ENCODE measurements around the gene ETNK1. TPM values are rescaled to one million over a fixed set of nuclear protein-coding genes. Genes with fewer than 3 reads are reported as not detected.
"Not testable (repeated sequence)": the region's sequence is repeated elsewhere in the genome, so short reads cannot be mapped to it uniquely, and the experiment has no call there.

The ETNK1 gene
- total RNA-seq, 1 donor from 2014 or later = 93.1 TPM

DNA sequence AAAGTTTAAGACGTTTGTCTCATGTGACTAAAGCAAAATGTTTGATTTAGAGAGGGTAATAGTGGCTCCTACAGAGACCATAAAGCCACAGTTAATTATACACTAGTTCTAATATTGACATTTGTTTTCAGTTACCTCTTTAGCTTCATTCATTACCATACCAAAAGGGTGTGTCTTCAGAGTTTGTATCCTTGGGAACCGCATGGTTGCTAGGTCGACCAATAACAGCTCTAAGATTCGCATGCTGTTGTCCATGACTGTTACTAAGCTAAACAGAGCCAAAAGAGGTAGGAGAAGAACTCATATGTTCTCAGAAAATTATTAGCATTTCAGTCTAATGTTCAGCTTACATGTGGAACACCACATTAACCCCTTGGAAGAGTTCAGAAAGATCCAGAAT, 36.2 kb upstream of the ETNK1 start:
- TF ChIP-seq, protein P1, sequence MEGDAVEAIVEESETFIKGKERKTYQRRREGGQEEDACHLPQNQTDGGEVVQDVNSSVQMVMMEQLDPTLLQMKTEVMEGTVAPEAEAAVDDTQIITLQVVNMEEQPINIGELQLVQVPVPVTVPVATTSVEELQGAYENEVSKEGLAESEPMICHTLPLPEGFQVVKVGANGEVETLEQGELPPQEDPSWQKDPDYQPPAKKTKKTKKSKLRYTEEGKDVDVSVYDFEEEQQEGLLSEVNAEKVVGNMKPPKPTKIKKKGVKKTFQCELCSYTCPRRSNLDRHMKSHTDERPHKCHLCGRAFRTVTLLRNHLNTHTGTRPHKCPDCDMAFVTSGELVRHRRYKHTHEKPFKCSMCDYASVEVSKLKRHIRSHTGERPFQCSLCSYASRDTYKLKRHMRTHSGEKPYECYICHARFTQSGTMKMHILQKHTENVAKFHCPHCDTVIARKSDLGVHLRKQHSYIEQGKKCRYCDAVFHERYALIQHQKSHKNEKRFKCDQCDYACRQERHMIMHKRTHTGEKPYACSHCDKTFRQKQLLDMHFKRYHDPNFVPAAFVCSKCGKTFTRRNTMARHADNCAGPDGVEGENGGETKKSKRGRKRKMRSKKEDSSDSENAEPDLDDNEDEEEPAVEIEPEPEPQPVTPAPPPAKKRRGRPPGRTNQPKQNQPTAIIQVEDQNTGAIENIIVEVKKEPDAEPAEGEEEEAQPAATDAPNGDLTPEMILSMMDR (conservative IDR thresholded peaks at IDR 0.05) = no peak
- DNase-seq (ENCODE audit: extremely low spot score, unreplicated experiment) = no peak
- Mint-ChIP-seq H3K27ac (peak overlapping the region; percentile 46), H3K36me3 (no peaks in the 10 kb centered on the region), H3K4me3 (no peak overlapping the region), H3K27me3 (no peaks in the 10 kb centered on the region), H3K4me1 (ENCODE audit: unreplicated experiment) (no peaks in the 10 kb centered on the region), H3K9me3 (no peaks in the 10 kb centered on the region)

DNA sequence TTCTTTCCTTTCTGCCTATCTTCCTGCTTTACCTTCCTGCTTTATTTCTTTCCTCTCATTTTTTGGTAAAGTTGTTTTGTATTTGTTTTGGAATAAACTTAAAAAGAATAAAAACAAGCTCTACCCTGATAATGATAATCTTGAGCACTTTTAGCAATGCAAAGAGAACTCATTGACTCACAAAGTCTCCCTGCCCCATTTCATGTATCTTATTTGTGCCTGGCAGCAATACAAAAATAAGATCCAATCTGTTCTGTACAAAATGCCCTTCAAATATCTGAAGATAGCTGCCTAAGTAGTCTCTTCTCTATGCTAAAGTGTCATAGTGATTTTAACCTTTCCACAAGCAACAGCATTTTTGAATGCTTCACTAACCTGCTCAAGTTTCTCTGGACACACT, 31.1 kb upstream of the ETNK1 start:
- H3K27ac Mint-ChIP-seq = no peak overlapping the region
- no peaks in the 10 kb centered on the region for H3K36me3 Mint-ChIP-seq
- no peak overlapping the region for H3K4me3 Mint-ChIP-seq
- peaks cover 7% of the 10 kb centered on the region for H3K4me1 Mint-ChIP-seq (ENCODE audit: unreplicated experiment)
- no peak for DNase-seq (ENCODE audit: extremely low spot score, unreplicated experiment)
- H3K27me3 Mint-ChIP-seq = no peaks in the 10 kb centered on the region
- H3K9me3 Mint-ChIP-seq = peaks cover 5% of the 10 kb centered on the region
- TF ChIP-seq, protein P1 (conservative IDR thresholded peaks at IDR 0.05) = no peak

DNA sequence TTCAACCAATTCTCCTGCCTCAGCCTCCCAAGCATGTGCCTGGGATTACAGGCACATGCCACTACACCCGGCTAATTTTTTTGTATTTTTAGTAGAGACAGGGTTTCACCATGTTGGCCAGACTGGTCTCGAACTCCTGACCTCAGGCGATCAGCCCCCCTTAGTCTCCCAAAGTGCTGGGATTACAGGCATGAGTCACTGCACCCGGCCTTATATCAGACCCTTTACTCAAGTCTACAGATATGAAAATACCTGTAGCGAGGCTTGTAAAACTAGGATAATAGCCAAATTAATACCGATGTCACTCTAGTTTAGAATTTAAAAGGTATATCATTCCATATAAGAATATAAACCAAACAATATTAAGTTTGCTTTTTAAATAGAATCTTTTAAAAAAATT, 27.4 kb upstream of the ETNK1 start:
- not testable (repeated sequence) for H3K27me3 Mint-ChIP-seq, H3K27ac Mint-ChIP-seq

DNA sequence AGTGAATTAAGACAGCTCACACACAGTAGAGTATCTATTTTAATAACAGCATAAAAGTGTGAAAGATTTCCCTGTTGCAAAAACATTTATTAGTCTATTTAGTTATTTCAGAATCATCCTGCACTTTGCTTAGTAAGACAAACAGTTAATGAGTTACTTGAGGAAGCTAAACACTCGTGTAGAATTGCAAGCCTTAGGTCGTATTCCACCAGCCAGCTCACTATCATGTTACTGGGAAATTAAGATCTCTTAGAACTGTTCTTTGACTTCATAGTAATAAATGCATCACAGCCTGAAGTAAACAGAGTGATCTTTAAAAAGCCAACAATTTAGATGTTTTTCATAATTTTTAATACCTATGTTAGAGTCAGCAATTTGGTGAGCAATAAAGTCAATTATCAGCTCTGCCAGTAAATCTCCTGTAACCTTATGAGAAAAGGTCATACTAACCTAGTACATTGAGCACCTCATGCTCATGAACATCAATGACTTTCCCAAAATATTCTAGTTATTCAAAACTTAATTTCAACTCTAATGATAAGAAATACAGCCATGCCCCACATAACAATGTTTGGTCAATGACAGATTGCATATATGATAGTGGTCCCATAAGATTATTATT, 26.7 kb upstream of the ETNK1 start:
- Mint-ChIP-seq H3K4me3 (no peak overlapping the region), H3K9me3 (peaks cover 5% of the 10 kb centered on the region), H3K36me3 (no peaks in the 10 kb centered on the region), H3K27ac (peak overlapping the region; percentile 27), H3K4me1 (ENCODE audit: unreplicated experiment) (peaks cover 7% of the 10 kb centered on the region), H3K27me3 (no peaks in the 10 kb centered on the region)
- DNase-seq (ENCODE audit: extremely low spot score, unreplicated experiment) = no peak
- TF ChIP-seq, protein P1 (conservative IDR thresholded peaks at IDR 0.05) = no peak

More for the DNA sequence above, 27.4 kb upstream of the ETNK1 start:
- H3K4me1 Mint-ChIP-seq (ENCODE audit: unreplicated experiment); H3K9me3 Mint-ChIP-seq; H3K4me3 Mint-ChIP-seq; DNase-seq (ENCODE audit: extremely low spot score, unreplicated experiment); H3K36me3 Mint-ChIP-seq: not testable (repeated sequence)

DNA sequence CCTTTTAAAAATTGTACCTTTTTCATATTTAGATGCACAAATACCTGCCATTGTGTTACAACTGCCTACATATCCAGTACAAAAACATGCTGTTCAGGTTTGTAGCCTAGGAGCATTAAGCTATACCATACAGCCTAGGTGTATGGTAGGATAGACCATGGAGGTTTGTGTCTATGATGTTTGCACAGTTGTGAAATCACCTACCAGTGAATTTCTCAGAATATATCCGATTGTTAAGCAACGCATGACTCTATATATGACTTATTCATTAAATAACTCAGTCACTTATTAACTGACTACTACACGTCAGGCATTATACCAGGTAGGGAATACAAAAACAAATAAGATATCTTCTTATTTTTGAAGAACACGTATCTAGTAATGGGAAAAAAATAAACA, 26.2 kb upstream of the ETNK1 start:
- Mint-ChIP-seq H3K36me3 (no peaks in the 10 kb centered on the region), H3K9me3 (peaks cover 5% of the 10 kb centered on the region), H3K4me1 (ENCODE audit: unreplicated experiment) (peaks cover 7% of the 10 kb centered on the region), H3K4me3 (no peak overlapping the region), H3K27ac (no peak overlapping the region), H3K27me3 (no peaks in the 10 kb centered on the region)
- TF ChIP-seq, protein P1 (conservative IDR thresholded peaks at IDR 0.05) = no peak
- no peak for DNase-seq (ENCODE audit: extremely low spot score, unreplicated experiment)

DNA sequence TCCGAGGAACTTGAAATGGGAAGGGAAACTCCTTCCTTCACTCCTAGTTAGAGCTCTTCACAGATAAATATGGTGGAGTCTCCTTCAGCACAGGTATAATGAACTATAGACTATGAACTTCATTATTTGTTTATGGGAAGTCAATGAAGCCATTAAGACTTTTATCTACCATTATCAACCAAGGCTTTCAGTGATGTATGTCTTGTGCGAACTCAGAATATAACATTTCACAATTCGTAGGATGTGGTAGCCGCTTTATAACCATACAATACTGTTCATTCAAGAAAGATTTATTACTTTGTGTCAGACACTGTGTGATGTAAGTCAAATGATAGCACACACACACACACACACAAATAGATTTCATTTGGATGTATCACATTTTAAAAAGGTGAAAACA, 24.8 kb upstream of the ETNK1 start:
- Mint-ChIP-seq H3K27ac (peak overlapping the region; percentile 67), H3K36me3 (no peaks in the 10 kb centered on the region), H3K4me1 (ENCODE audit: unreplicated experiment) (peaks cover 7% of the 10 kb centered on the region), H3K27me3 (no peaks in the 10 kb centered on the region), H3K4me3 (no peak overlapping the region), H3K9me3 (peaks cover 5% of the 10 kb centered on the region)
- no peak for DNase-seq (ENCODE audit: extremely low spot score, unreplicated experiment)
- TF ChIP-seq, protein P1 (conservative IDR thresholded peaks at IDR 0.05) = no peak
